ENCODE measurements around the gene TSPAN33.

Gene TSPAN33

DNA sequence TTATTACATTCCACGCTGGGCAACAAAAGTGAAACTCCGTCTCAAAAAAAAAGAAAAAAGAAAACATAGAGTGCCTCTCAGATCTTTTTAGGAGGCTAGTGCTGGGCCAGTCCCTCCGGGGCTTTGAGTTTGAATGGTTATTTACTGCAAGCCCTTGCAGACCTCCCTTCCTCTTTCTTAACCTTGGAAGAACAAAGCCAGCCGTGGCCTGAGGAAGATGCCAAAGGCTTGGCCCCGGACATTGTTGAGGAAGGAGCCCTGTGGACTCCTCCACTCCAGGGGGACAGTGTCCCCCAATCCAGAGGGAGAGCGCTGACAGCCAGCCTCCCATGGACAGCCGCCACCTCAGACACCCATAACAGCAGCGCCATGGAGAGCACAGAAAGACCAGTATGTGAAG is 5.0 kb downstream of the TSPAN33 start:
- H3K4me3 ChIP-seq (ENCODE audit: low read depth, low read length) = no peak overlapping the region
- DNase-seq (ENCODE audit: low read depth) = no peak
- TF ChIP-seq, protein P1, sequence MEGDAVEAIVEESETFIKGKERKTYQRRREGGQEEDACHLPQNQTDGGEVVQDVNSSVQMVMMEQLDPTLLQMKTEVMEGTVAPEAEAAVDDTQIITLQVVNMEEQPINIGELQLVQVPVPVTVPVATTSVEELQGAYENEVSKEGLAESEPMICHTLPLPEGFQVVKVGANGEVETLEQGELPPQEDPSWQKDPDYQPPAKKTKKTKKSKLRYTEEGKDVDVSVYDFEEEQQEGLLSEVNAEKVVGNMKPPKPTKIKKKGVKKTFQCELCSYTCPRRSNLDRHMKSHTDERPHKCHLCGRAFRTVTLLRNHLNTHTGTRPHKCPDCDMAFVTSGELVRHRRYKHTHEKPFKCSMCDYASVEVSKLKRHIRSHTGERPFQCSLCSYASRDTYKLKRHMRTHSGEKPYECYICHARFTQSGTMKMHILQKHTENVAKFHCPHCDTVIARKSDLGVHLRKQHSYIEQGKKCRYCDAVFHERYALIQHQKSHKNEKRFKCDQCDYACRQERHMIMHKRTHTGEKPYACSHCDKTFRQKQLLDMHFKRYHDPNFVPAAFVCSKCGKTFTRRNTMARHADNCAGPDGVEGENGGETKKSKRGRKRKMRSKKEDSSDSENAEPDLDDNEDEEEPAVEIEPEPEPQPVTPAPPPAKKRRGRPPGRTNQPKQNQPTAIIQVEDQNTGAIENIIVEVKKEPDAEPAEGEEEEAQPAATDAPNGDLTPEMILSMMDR (IDR thresholded peaks at IDR 0.05; ENCODE audit: insufficient read depth, low read depth, low read length, missing control alignments) = no peak

DNA sequence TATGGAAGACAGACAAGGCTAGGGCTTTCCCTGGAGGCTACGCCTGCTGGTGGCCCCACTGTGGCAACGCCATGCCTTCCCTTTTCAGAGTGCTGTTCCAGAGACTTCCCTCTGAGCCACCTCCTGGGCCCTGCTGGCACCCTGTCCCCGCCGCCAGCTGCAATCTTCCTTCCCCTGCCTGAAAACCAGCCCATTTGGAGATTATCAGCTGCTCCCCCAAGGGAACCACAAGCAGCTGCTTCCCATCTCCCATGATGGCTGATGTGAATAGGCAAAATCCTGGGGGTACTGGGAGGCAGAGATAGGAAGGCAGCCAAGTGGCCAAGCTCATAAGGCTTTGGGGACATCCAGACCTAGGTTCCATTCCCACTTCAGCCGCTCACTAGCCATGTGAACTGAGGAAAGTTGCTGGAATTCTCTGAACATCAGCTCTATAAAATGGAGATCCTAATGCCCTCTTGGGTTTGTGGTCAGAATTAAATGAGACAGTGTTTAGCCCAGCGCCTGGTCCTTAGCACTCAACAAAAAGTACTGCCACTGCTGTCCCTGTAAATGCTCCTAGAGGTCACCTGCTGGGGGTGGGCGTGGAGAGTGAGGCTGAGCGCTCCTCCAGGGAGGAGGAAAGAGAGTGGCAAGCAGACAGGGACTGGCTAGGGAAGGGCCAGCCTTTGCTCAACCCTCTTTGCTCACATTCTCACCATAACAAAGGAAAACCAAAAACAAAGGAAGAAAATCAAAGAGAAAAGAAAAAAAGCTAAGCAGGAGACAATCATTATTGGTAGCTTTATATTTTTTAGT is 5.9 kb downstream of the TSPAN33 start:
- TF ChIP-seq, protein P1 (IDR thresholded peaks at IDR 0.05; ENCODE audit: insufficient read depth, low read depth, low read length, missing control alignments) = no peak
- H3K4me3 ChIP-seq (ENCODE audit: low read depth, low read length) = no peak overlapping the region

DNA sequence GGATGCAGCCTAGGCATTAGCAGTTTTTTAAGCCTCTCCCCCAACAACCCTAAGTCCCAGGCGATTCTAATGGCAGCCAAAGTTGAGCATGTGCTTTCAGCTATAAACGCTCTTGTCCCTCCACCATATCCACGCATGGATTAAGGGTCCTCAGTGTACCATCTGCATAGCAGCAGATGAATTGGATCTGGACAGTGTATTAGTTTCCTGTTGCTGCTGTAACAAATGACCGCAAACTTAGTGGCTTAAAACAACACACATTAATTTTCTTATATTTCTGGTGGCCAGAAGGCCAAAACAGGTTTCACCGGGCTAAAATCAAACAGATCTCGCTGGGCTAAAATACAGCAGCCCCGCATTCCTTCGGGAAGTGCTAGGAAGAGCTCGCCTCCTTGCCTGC is 13.1 kb downstream of the TSPAN33 start:
- no peak overlapping the region for H3K4me3 ChIP-seq (ENCODE audit: low read depth, low read length)
- TF ChIP-seq, protein P1 (IDR thresholded peaks at IDR 0.05; ENCODE audit: insufficient read depth, low read depth, low read length, missing control alignments) = no peak
- DNase-seq (ENCODE audit: low read depth) = no peak

More for the DNA sequence above, 5.9 kb downstream of the TSPAN33 start:
- DNase-seq (ENCODE audit: low read depth) = no peak

DNA sequence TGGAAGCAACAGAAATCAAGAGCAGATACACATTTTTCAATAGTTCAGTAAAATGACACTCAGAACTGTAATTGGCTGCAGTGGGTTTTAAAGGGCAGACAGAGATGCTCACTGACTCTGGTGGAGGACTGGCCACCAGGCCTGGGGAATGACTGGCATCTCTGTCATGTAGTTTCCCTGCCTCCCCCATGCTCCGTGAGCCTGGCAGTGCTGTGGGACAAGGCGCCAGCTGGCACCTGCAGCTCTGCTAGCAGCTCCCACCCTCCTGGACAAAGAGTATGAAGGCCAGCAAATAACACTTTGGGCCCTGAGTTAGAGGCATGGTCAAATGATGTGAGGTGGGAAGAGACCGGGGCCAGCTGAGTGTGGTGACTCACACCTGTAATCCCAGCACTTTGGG is 15.0 kb downstream of the TSPAN33 start:
- TF ChIP-seq, protein P1 (IDR thresholded peaks at IDR 0.05; ENCODE audit: insufficient read depth, low read depth, low read length, missing control alignments) = no peak
- no peak for DNase-seq (ENCODE audit: low read depth)
- no peak overlapping the region for H3K4me3 ChIP-seq (ENCODE audit: low read depth, low read length)

DNA sequence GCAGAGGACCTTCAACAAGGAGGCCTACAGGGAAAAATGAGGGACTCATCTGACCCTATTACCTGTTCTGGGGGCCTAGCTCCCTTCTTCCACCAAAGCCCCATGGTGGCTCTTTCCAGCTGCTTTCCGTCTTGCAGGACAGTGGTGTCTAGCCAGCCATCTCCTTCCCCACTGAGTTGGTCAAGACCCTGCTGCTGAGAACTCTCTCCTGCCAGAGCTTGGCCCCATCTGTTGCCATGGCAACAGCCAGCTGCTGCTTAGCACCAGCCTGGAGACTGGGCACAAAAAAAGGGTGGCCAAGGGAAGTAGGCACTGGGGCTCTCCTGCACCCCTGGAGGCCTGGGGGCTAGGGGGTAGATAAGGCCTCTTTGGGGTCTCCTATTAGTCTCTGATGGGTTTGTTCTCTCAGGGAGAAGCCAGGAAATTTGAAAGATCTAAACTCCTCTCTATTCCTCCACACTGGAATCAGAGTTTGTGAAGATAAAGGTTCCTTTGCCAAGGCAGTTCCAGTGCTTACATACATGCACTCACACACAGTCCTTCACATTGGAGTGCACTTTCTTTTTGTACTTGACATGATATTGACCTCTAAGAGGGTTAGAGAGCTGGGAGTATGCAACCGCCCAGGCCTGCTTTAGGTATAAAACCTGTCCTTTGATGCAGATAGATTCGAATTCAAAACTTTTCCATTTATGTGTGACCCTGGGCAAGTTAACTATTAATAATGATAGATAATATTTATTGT is 15.8 kb downstream of the TSPAN33 start:
- H3K4me3 ChIP-seq (ENCODE audit: low read depth, low read length) = no peak overlapping the region
- DNase-seq (ENCODE audit: low read depth) = peak; percentile 50
- TF ChIP-seq, protein P1 (IDR thresholded peaks at IDR 0.05; ENCODE audit: insufficient read depth, low read depth, low read length, missing control alignments) = no peak

DNA sequence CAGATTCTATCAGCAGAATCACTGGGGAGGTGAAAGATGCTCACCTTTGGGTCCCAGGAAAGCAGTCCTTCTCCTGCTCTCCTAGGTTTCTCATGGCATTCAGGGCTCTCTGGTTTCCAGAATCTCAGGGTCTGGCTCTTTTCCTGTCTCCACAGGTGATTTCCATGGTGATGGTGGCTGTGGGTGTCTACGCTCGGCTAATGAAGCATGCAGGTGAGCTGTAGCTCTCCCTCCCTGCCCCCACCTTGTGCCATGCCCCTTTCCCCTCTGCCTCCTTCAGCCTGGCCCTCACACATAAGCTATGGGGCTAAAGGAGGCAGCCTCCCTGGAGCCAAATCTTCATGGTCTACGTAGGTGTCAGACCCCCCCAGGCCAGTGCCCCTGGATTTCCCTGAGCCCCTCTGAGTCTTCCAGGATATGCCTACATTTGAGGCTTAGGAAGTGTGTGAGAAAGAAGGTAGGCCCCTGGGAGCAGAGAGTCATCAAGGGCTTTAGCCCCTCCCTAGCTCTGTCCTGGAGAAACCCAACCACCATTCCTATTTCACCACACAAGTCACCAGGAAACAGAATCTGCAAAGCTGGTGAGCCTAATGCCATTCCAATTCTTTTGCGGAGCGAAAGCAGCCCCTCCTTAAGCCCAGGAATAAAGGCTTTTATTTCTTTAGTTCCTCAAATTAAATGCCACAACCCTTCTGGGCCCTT is 17.2 kb downstream of the TSPAN33 start:
- DNase-seq (ENCODE audit: low read depth) = no peak
- TF ChIP-seq, protein P1 (IDR thresholded peaks at IDR 0.05; ENCODE audit: insufficient read depth, low read depth, low read length, missing control alignments) = no peak
- H3K4me3 ChIP-seq (ENCODE audit: low read depth, low read length) = no peak overlapping the region
